IMR-90 (cell line): Measurements from ENCODE around the gene ZNF711. TPM values are rescaled to one million over a fixed set of nuclear protein-coding genes. Genes with fewer than 3 reads are reported as not detected.

ENCODE experiments used
- ATAC-seq: fragments of 200-7000 bp; cut with Tn5 transposase; 2 replicates; pipeline ENCODE4 v1.9.1; 2020; ENCODE audit warnings: low read depth, mild to moderate bottlenecking, moderate library complexity
- BruUV-seq: library from RNA; stranded (reverse); fragments of 400-500 nt; replicated peaks from 2 replicates; lab custom pipeline; 2021; lab: Mats Ljungman, UMichigan
- CTCF ChIA-PET: fragments of 300-600 bp; formaldehyde crosslinking; extraction: SDS; loops from one replicate; lab custom pipeline; 2021; ENCODE audit warnings: antibody characterized with exemption; lab: Yijun Ruan, JAX
- POLR2A ChIA-PET: fragments of 300-600 bp; sonication (Branson Sonifier 250); formaldehyde crosslinking; loops from one replicate; lab custom pipeline; 2022; ENCODE audit warnings: antibody characterized with exemption; ENCODE audit not compliant: unreplicated experiment; lab: Charles Lee
- DNase-seq: peaks from one replicate; pipeline ENCODE4 v3.0.0; 2013
- H2AFZ ChIP-seq: replicated peaks from 2 replicates; pipeline ENCODE3; 2013; ENCODE audit warnings: low read length, mild to moderate bottlenecking; ENCODE audit not compliant: poor library complexity
- H2AK5ac ChIP-seq: 2 replicates; pipeline ENCODE4 v1.6.1; 2013; ENCODE audit warnings: low read depth, low read length, inconsistent platforms
- H2AK9ac ChIP-seq: replicated peaks from 2 replicates; pipeline ENCODE3; 2013; ENCODE audit warnings: mild to moderate bottlenecking, low read depth, low read length, moderate library complexity; ENCODE audit not compliant: poor library complexity
- H2BK120ac ChIP-seq: 2 replicates; pipeline ENCODE4 v1.6.1; 2013; ENCODE audit warnings: low read depth, low read length, inconsistent platforms
- H2BK15ac ChIP-seq: 3 replicates; pipeline ENCODE4 v1.6.1; 2013; ENCODE audit warnings: low read depth, low read length, inconsistent platforms
- H2BK20ac ChIP-seq: 2 replicates; pipeline ENCODE4 v1.6.1; 2013; ENCODE audit warnings: low read depth, mild to moderate bottlenecking, inconsistent platforms, low read length, moderate library complexity
- H2BK5ac ChIP-seq: 2 replicates; pipeline ENCODE4 v1.6.1; 2013; ENCODE audit warnings: mild to moderate bottlenecking, low read depth, low read length, inconsistent platforms; ENCODE audit not compliant: poor library complexity, severe bottlenecking
- H3K14ac ChIP-seq: replicated peaks from 2 replicates; pipeline ENCODE4 v1.6.1; 2013; ENCODE audit warnings: low read depth, low read length, inconsistent platforms
- H3K18ac ChIP-seq: 2 replicates; pipeline ENCODE4 v1.6.1; 2013; ENCODE audit warnings: low read depth, low read length, control low read depth
- H3K23ac ChIP-seq: 2 replicates; pipeline ENCODE4 v1.6.1; 2013; ENCODE audit warnings: low read depth, low read length, inconsistent platforms
- H3K27ac ChIP-seq: 2 replicates; pipeline ENCODE4 v1.5.1; 2013; ENCODE audit warnings: mild to moderate bottlenecking, control low read depth, low read length; ENCODE audit not compliant: insufficient read depth
- H3K27me3 ChIP-seq: 2 replicates; pipeline ENCODE4 v1.6.1; 2013; ENCODE audit warnings: low read length; ENCODE audit not compliant: control insufficient read depth, insufficient read depth
- H3K36me3 ChIP-seq: 2 replicates; pipeline ENCODE4 v1.6.1; 2013; ENCODE audit warnings: low read length, mixed read lengths; ENCODE audit not compliant: control insufficient read depth, insufficient read depth
- H3K4ac ChIP-seq: 2 replicates; pipeline ENCODE4 v1.6.1; 2013; ENCODE audit warnings: low read depth, low read length, inconsistent platforms
- H3K4me1 ChIP-seq: 2 replicates; pipeline ENCODE4 v1.6.1; 2013; ENCODE audit warnings: low read length, mixed read lengths; ENCODE audit not compliant: control insufficient read depth, insufficient read depth
- H3K4me2 ChIP-seq: 2 replicates; pipeline ENCODE4 v1.6.1; 2013; ENCODE audit warnings: low read depth, mild to moderate bottlenecking, control low read depth, low read length, moderate library complexity
- H3K4me3 ChIP-seq: 2 replicates; pipeline ENCODE4 v1.5.1; 2013; ENCODE audit warnings: low read depth, mild to moderate bottlenecking, control low read depth, low read length, moderate library complexity; ENCODE audit not compliant: insufficient read depth
- H3K56ac ChIP-seq: 2 replicates; pipeline ENCODE4 v1.6.1; 2013; ENCODE audit warnings: low read length, inconsistent platforms; ENCODE audit not compliant: insufficient read depth; ENCODE audit errors: extremely low read depth
- H3K79me1 ChIP-seq, 2 experiments: 2 replicates each; pipeline ENCODE4 v1.6.1; 2013; ENCODE audit warnings: low read length in 2 of 2, inconsistent platforms in 1 of 2, low read depth in 1 of 2
- H3K9ac ChIP-seq: 2 replicates; pipeline ENCODE4 v1.6.1; 2013; ENCODE audit warnings: low read depth, low read length, control low read depth
- H3K9me1 ChIP-seq: 2 replicates; pipeline ENCODE4 v1.6.1; 2013; ENCODE audit warnings: low read length, inconsistent platforms; ENCODE audit not compliant: insufficient read depth
- H3K9me3 ChIP-seq: 2 replicates; pipeline ENCODE4 v1.6.1; 2013; ENCODE audit warnings: low read length; ENCODE audit not compliant: control insufficient read depth, insufficient read depth
- H4K20me1 ChIP-seq: 2 replicates; pipeline ENCODE4 v1.6.1; 2013; ENCODE audit warnings: low read length, inconsistent platforms; ENCODE audit not compliant: insufficient read depth
- H4K5ac ChIP-seq: 2 replicates; pipeline ENCODE4 v1.6.1; 2013; ENCODE audit warnings: mild to moderate bottlenecking, low read depth, low read length, control low read depth
- H4K8ac ChIP-seq, 2 experiments: 2 replicates each; pipeline ENCODE4 v1.6.1; 2013; ENCODE audit warnings: low read depth in 2 of 2, low read length in 2 of 2, control low read depth in 1 of 2, inconsistent platforms in 1 of 2
- H4K91ac ChIP-seq: 2 replicates; pipeline ENCODE4 v1.6.1; 2013; ENCODE audit warnings: low read depth, low read length, inconsistent platforms; ENCODE audit not compliant: insufficient read depth
- CEBPB ChIP-seq: IDR thresholded peaks from 2 replicates; pipeline ENCODE4 v1.6.1; 2012; ENCODE audit warnings: low read depth, low read length, improper control_type of control experiment
- ELK1 ChIP-seq: fragments of 150-350 bp; IDR thresholded peaks from 2 replicates; pipeline ENCODE4 v1.6.1; 2016; ENCODE audit warnings: low read depth, mild to moderate bottlenecking, low read length, moderate library complexity, borderline replicate concordance
- FOS ChIP-seq: fragments of 150-350 bp; IDR thresholded peaks from 2 replicates; pipeline ENCODE4 v1.6.1; 2016; ENCODE audit warnings: low read depth, low read length
- RCOR1 ChIP-seq: IDR thresholded peaks from 2 replicates; pipeline ENCODE4 v1.6.1; 2012; ENCODE audit warnings: mild to moderate bottlenecking, low read length, improper control_type of control experiment; ENCODE audit not compliant: insufficient replicate concordance
- WGBS, 2 experiments: methylation state at CpG; one replicate each; pipeline versions ENCODE4 v1.1.5 to v1.1.7; 2013; ENCODE audit warnings: missing lambda C conversion rate in 2 of 2; ENCODE audit not compliant: insufficient read length in 1 of 2; ENCODE audit errors: extremely low coverage in 2 of 2; 5-methylcytosine and 5-hydroxymethylcytosine counted together
- dilution Hi-C: fragments of 300-500 bp; cut with HindIII; formaldehyde crosslinking; loops from one replicate; pipeline ENCODE4 v1.14.3; 2018; ENCODE audit warnings: low sequenced_read_pairs; ENCODE audit not compliant: unreplicated experiment
- in situ Hi-C: fragments of 300-500 bp; cut with MboI; formaldehyde crosslinking; loops from 3 replicates; pipeline ENCODE4 v1.14.3; 2019; ENCODE audit warnings: low sequenced_read_pairs, inconsistent platforms, mixed read lengths
- intact Hi-C: fragments of 100-400 bp; cut with micrococcal nuclease; formaldehyde crosslinking; loops from 2 replicates; pipeline ENCODE4 v1.10.0; 2022
- polyA plus RNA-seq, 3 experiments: library from polyadenylated mRNA; depleted of rRNA; stranded (reverse); fragments of >200 nt; gene quantifications; 2 replicates each; pipeline ENCODE4 v1.2.3, GENCODE V29; 2012; ENCODE audit warnings: low replicate concordance in 1 of 3
- total RNA-seq: library from RNA; depleted of rRNA; stranded (reverse); fragments of >200 nt; gene quantifications from 2 replicates; pipeline ENCODE4 v1.2.3, GENCODE V29; 2012

The ZNF711 gene
- total and polyA plus RNA-seq, 2 of the 4 experiments (the other 2 are of a cell fraction) = 2.3 to 2.9 TPM

- Histone ChIP-seq H3K9ac (no peak overlapping the region), H3K27me3 (no peaks in the 10 kb centered on the region), H2BK120ac (no peak overlapping the region), H3K27ac (no peak overlapping the region), H3K4me1 (no peaks in the 10 kb centered on the region), H3K36me3 (no peaks in the 10 kb centered on the region), H2BK5ac (no peak overlapping the region), H4K8ac (no peak overlapping the region), H3K18ac (no peak overlapping the region), H2AFZ (no peak overlapping the region), H3K4me3 (no peak overlapping the region), H2BK15ac (no peak overlapping the region), H3K4ac (no peak overlapping the region), H4K20me1 (no peaks in the 10 kb centered on the region), H2BK20ac (no peak overlapping the region), H2AK5ac (no peak overlapping the region), H3K23ac (no peak overlapping the region), H4K5ac (no peak overlapping the region), H3K9me3 (no peaks in the 10 kb centered on the region), H3K79me1 (no peaks in the 10 kb centered on the region), H3K4me2 (no peak overlapping the region), H3K14ac (no peak overlapping the region), H3K9me1 (no peaks in the 10 kb centered on the region), H4K91ac (no peak overlapping the region), H2AK9ac (no peak overlapping the region), H3K56ac (no peak overlapping the region)
- no TSS peak for BruUV-seq
- ATAC-seq (no peak), DNase-seq (no peak)
- POLR2A ChIA-PET = no interaction called here
- intact Hi-C loops = no loop called here
- in situ Hi-C loops = no loop called here
- no CpG with 5 or more reads among the region's 2 CpGs for WGBS, 2 experiments
- TF ChIP-seq ELK1 (no peak), RCOR1 (no peak), CEBPB (0 out of 2 replicates have a peak, but pooled peaks have one; percentile 45), FOS (no peak)
- dilution Hi-C loops = no loop called here
- CTCF ChIA-PET = no interaction called here
These were observed 20.4 kb upstream of the ZNF711 start for GRCh38 chrX:85223359-85223758.
